Measurements from ENCODE around the gene CDK5RAP1. TPM values are rescaled to one million over a fixed set of nuclear protein-coding genes. Genes with fewer than 3 reads are reported as not detected.

Gene CDK5RAP1
- total and polyA plus RNA-seq, 9 of the 15 experiments (the other 6 are each of a cell fraction or from before 2014, with no cell fraction given), result 41.6 to 127 (median 58.3) TPM

DNA sequence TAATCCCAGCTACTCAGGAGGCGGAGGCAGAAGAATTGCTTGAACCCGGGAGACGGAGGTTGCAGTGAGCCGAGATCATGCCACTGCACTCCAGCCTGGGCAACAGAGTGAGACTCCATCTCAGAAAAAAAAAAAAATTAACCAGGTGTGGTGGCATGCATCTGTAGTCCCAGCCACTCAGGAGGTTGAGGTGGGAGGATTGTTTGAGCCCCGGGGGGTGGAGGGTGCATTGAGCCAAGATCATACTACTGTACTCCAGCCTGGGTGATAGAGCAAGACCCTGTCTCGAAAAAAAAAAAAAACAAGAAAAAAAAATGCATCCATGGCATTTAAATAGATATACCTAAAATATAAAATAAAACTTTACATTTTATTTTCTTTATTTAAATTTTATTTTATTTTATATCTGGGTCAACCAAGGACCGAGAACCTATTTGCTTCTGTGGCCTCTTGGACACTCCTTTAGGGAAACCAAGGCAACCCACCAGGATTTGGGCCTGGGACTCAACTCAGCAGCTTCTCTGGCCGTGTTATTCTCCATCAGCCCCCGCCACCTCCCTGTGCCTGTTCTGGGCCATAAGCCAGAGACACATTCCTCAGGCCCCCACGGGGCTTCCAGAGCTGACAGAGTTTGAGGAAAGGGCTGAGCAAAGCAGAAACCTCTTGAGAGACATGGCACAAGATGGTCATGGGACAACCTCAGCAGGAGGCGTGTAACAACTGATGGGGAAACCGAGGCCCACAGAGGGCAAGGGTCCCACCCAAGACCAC lies 36.0 kb upstream of the CDK5RAP1 start:
- Histone ChIP-seq H3K9ac (ENCODE audit: insufficient read depth in 1 of 2, low read depth in 2 of 2, low read length in 2 of 2) (peak overlapping the region in 1 of 2 experiments; percentile 57; a peak in 1 of 4 replicates), H3K4me1 (replicated peaks in 1 of 2; ENCODE audit: control insufficient read depth in 2 of 2, insufficient read depth in 2 of 2, low read length in 2 of 2) (peaks cover 18 to 27% of the 10 kb centered on the region in 2 experiments; a peak in 4 of 5 replicates), H3K27me3 (ENCODE audit: control insufficient read depth in 2 of 2, insufficient read depth in 2 of 2, low read length in 2 of 2) (no peaks in the 10 kb centered on the region), H4K20me1 (replicated peaks; ENCODE audit: control insufficient read depth, insufficient read depth, low read length) (no peaks in the 10 kb centered on the region), H3K9me1 (ENCODE audit: control insufficient read depth, insufficient read depth, low read length) (peaks cover 3% of the 10 kb centered on the region), H2AFZ (ENCODE audit: low read depth, low read length) (no peak overlapping the region), H3K9me3 (replicated peaks; ENCODE audit: control insufficient read depth, insufficient read depth, low read depth, low read length) (no peaks in the 10 kb centered on the region), H3K79me2 (ENCODE audit: control insufficient read depth, insufficient read depth, low read length) (peaks cover 14% of the 10 kb centered on the region; the same call in 2 of the 3 replicates), H3K4me2 (ENCODE audit: insufficient read depth, low read length) (no peak overlapping the region), H3K36me3 (ENCODE audit: control insufficient read depth, insufficient read depth, low read length) (peaks cover 37% of the 10 kb centered on the region; the same call in 2 of the 3 replicates), H3K27ac (ENCODE audit: extremely low read depth, low read depth, low read length) (no peak overlapping the region), H3K4me3 (no peak overlapping the region)
- BruUV-seq (replicated peaks), result no TSS peak
- no peak for FAIRE-seq
- ATAC-seq, result no peak
- intact Hi-C loops (cut with micrococcal nuclease), result no loop called here
- in situ Hi-C loops (cut with MboI), result no loop called here
- TF ChIP-seq STAG1 (CRISPR knock-in tag; IDR thresholded peaks at IDR 0.05; ENCODE audit: borderline replicate concordance), result no peak
- no peak for TF ChIP-seq TOE1 (IDR thresholded peaks at IDR 0.05; ENCODE audit: borderline replicate concordance)
- TF ChIP-seq TOE1 (CRISPR knock-in tag; IDR thresholded peaks at IDR 0.05; ENCODE audit: borderline replicate concordance, low read depth), result no peak
- TF ChIP-seq SRSF7 (optimal IDR thresholded peaks at IDR 0.05; ENCODE audit: low read depth, low read length), result no peak
- no peak for TF ChIP-seq CBX3 (IDR thresholded peaks at IDR 0.05; ENCODE audit: borderline replicate concordance in 1 of 2, low read length in 2 of 2)
- no peak for TF ChIP-seq DACH1 (IDR thresholded peaks at IDR 0.05; ENCODE audit: partially characterized antibody)
- TF ChIP-seq ZNF316 (IDR thresholded peaks at IDR 0.05), result no peak
- TF ChIP-seq SREBF1 (IDR thresholded peaks at IDR 0.05; ENCODE audit: borderline replicate concordance, low read depth, low read length), result no peak
- no peak for TF ChIP-seq NFE2L1 (tag; IDR thresholded peaks at IDR 0.05; ENCODE audit: borderline replicate concordance, low read depth)
- TF ChIP-seq ZNF212 (CRISPR knock-in tag; IDR thresholded peaks at IDR 0.05), result no peak
- no peak for TF ChIP-seq FOXA1 (IDR thresholded peaks at IDR 0.05; ENCODE audit: borderline replicate concordance)
- no peak for TF ChIP-seq ZNF121 (CRISPR knock-in tag; conservative IDR thresholded peaks at IDR 0.05)
- TF ChIP-seq THRB (CRISPR knock-in tag; conservative IDR thresholded peaks at IDR 0.05), result no peak
- TF ChIP-seq SLC30A9 (CRISPR knock-in tag; IDR thresholded peaks at IDR 0.05), result no peak
- TF ChIP-seq, protein P1, sequence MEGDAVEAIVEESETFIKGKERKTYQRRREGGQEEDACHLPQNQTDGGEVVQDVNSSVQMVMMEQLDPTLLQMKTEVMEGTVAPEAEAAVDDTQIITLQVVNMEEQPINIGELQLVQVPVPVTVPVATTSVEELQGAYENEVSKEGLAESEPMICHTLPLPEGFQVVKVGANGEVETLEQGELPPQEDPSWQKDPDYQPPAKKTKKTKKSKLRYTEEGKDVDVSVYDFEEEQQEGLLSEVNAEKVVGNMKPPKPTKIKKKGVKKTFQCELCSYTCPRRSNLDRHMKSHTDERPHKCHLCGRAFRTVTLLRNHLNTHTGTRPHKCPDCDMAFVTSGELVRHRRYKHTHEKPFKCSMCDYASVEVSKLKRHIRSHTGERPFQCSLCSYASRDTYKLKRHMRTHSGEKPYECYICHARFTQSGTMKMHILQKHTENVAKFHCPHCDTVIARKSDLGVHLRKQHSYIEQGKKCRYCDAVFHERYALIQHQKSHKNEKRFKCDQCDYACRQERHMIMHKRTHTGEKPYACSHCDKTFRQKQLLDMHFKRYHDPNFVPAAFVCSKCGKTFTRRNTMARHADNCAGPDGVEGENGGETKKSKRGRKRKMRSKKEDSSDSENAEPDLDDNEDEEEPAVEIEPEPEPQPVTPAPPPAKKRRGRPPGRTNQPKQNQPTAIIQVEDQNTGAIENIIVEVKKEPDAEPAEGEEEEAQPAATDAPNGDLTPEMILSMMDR (IDR thresholded peaks at IDR 0.05 in 2 of 3, conservative IDR thresholded peaks at IDR 0.05 in 1 of 3; ENCODE audit: insufficient read depth in 2 of 3, low read depth in 1 of 3, low read length in 3 of 3), result no peak
- TF ChIP-seq MCM3 (IDR thresholded peaks at IDR 0.05), result no peak
- WGBS (ENCODE audit: insufficient coverage, low coverage, missing lambda C conversion rate), result 90% methylated on average over 12 of the region's 12 CpGs
- CTCF ChIA-PET (ENCODE audit: low intra/inter-chr PET ratio), result interaction anchor here (0.6 kb wide), 1 partner anchor 329 kb away, joined by 3 read pairs; no protein-coding TSS in a partner anchor
- no peak for DNase-seq (ENCODE audit: extremely low read depth in 1 of 4, low spot score in 3 of 4)
- POLR2A ChIA-PET, result interaction anchor here (0.6 kb wide), 1 partner anchor 29 kb away, joined by 3 read pairs; no protein-coding TSS in a partner anchor
